GM18502 (cell line): ENCODE measurements around the gene OR14I1.

Experiments
- ATAC-seq: cut with Tn5 transposase; IDR thresholded peaks from one replicate; pipeline ENCODE4 v1.9.1; 2021; ENCODE audit warnings: mild to moderate bottlenecking; ENCODE audit not compliant: unreplicated experiment, poor library complexity

OR14I1 gene

DNA sequence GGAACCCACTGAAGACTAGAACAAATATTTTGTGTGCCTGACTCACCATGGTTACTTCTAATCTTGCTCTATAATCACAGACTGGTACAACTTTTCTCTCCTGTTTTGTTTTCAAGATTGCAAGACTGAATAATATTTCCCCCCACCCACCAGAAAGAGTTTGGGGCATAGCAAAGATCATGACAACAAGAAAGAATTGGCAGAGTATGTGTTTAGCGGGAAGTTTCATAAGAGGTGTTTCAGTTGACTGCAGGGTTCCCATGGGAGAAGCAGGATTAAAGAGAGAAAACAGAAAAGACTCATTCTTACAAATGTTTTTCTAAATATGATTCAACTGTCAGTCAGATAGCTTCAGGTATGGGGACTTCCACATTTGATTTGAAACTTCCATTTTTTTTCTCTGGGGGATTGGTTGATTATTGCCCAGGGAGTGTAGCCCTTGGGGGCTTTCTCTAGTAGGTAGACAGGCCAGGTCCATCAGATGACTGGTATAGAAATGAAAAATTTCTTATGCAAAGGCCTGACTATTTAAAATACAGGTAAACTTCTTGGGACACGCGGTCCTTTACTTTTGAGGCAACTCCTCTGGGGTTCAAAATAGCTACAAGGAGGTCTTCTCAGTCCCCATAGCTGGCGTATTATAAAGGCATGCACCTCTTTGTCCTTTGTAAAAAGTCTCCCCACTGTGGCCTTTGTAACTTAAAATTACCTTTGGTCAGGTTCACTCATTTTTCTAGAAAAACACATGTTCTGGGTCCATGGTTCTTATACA is 13.9 kb downstream of the OR14I1 start:
- ATAC-seq: peak; percentile 76

DNA sequence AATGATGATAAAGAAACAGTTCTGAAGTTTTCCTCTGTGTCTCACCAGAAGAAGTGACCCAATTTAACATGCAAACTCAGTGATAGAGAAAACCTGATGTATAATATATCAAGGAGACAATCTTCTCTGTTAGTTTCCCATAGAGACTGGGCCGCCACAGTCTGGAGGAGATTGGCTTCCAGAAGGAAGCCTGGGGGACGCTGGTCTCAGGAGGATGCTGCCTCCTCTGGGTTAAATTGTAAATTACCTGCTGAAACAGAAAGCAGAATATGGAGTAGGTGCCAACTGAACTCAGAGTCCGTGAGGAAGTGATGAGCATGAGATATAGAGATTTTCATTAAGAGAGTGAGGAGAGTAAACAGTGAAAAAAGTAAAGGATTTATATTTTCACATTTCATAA is 15.8 kb downstream of the OR14I1 start:
- peak; percentile 85 for ATAC-seq

DNA sequence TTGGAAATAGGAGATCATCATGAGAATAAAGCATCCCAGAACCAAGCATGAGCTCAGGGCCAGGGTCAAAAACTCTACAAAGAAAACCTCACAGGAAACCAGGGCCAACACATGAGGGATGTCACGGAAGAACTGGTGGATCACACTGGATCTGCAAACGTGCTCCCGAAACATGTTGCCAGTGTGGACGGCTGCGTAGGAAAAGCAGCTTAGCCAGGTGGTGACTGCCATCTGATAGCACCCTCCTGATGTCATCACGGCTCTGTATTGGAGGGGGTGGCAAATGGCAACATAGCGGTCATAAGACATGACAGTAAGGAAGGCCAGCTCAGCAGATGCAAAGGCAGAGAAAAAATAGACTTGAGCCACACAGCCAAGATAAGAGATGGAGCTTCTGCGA is 20.9 kb downstream of the OR14I1 start:
- ATAC-seq: no peak

DNA sequence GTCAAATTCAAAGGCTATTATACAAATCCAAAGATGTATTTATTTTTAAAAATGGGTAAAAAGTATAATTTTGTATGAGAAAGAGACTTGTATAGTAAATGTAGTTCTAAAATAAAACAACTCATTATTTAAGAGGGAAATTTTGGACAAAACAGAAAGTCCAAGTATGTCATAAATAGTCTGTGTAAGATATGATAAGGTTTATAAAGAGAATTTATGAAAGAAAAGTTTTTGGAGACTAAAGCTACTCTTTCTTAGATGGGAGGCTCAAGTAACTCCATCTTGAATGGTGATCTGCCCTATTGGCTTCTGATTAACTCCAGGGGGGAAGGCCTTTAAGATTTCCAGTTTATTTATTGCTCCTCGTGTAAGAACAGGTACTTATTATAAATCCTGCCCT is 32.6 kb downstream of the OR14I1 start:
- no peak for ATAC-seq

DNA sequence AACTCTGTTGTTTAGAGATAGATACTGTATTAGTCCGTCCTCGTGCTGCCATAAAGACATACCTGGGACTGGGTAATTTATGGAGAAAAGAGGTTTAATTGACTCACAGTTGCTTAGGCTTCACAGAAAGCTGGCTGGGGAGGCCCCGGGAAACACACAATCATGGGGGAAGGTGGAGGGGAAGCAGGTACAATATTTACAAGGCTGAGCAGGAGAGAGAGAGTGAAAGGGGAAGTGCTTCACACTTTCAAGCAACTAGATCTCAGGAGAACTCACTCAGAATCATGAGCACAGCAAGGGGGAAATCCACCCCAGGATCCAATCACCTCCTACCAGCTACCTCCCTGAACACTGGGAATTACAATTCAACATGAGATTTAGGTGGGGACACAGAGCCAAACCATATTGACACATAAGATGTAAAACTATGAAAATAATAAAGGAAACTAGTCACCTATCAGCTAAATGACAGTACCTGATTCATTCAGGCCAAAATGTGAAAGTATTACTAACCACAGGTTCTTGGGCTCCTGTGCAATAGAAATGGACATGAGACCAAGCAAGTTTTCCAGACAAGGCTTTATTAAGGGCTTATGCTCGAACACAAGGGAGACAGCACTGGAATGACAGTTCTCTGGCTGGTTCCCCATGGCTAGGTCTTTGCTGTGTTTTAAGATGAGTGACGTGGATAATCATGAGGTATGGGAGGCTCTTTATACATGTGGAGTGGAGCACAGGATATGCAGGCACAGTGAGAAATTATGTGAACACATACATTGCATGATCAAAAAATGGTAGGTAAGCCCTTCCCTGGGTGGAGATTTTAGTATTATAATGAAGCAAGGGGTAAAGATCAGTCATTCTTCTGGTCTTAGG is 38.9 kb downstream of the OR14I1 start:
- ATAC-seq: peak; percentile 97

DNA sequence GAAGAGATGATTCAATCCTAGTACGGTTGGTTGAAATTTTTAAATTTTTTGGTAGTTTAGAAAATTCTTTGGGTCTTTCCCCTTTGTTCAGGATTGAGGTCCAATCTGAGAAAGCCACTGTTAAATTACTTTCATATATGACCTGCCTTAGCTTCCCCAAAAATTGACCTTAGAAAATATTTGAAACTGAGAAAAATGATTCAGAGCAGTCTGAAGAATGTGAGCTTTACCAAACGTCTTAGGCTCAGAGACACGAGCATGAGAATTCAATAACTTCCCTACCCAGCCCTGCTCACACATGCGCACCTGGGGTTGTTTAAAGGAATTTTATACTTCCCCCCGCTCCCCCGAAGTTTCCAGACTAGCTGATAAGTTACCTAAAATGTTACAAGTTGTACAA is 45.8 kb downstream of the OR14I1 start:
- ATAC-seq: peak; percentile 59

DNA sequence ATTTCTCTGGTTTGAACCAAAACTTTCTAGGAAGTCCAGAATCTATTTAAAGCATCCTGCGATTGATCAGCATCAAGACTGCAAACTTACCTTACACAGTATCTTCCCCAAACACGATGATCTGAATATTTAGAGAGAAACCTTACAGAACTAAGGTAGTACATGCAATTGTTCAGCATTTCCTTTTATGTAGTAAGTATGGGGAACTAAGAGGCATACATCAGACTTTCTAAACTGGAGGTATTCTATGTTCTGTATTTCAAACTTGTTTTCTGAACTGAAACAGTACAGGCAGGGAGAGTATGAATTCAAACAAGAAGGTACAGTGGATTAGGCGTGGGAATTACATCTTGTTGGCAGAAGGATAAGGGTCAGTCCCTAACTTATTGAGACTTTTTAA is 47.2 kb downstream of the OR14I1 start, which contains the start of gene OR2T27:
TSS of gene OR2T27 (minus strand) at position 175 of the 400 bp plus-strand sequence. CDS start 4,644 bp downstream, outside the sequence.
- ATAC-seq: peak; percentile 56
